DOHH2 (cell line): ENCODE results near the gene DMRT1.

ENCODE experiments used
- H3F3A ChIP-seq: fragments of 200-600 bp; sonication (generic), shearing (Covaris generic); 2 replicates; pipeline ENCODE4 v1.6.0; 2016; ENCODE audit warnings: antibody characterized with exemption, mild to moderate bottlenecking; ENCODE audit not compliant: control insufficient read depth, insufficient read depth
- H3K27ac ChIP-seq: fragments of 200-600 bp; sonication (generic); 2 replicates; pipeline ENCODE4 v1.5.1; 2014; ENCODE audit warnings: low read depth, mild to moderate bottlenecking, low read length, moderate library complexity
- H3K27me3 ChIP-seq: fragments of 200-600 bp; sonication (generic); 2 replicates; pipeline ENCODE4 v1.6.1; 2014; ENCODE audit warnings: mild to moderate bottlenecking, low read length, mixed read lengths; ENCODE audit not compliant: control insufficient read depth
- H3K36me3 ChIP-seq: fragments of 200-600 bp; sonication (generic); 2 replicates; pipeline ENCODE4 v1.6.1; 2014; ENCODE audit warnings: mild to moderate bottlenecking, low read length, moderate library complexity, mixed read lengths; ENCODE audit not compliant: control insufficient read depth
- H3K4me1 ChIP-seq: fragments of 200-600 bp; sonication (generic); 2 replicates; pipeline ENCODE4 v1.6.1; 2014; ENCODE audit warnings: mild to moderate bottlenecking, low read length, mixed read lengths; ENCODE audit not compliant: control insufficient read depth
- H3K4me2 ChIP-seq: fragments of 200-600 bp; sonication (generic); 2 replicates; pipeline ENCODE4 v1.6.0; 2014; ENCODE audit warnings: mild to moderate bottlenecking, low read length, moderate library complexity
- H3K4me3 ChIP-seq: fragments of 200-600 bp; sonication (generic); 2 replicates; pipeline ENCODE4 v1.5.1; 2014; ENCODE audit warnings: mild to moderate bottlenecking, low read length, mixed read lengths
- H3K79me2 ChIP-seq: fragments of 200-600 bp; sonication (generic); 2 replicates; pipeline ENCODE4 v1.6.1; 2014; ENCODE audit warnings: mild to moderate bottlenecking, low read length, mixed read lengths; ENCODE audit not compliant: control insufficient read depth
- H3K9me2 ChIP-seq: fragments of 200-600 bp; sonication (generic); replicated peaks from 2 replicates; pipeline ENCODE4 v1.6.1; 2014; ENCODE audit warnings: mild to moderate bottlenecking, low read length, mixed read lengths; ENCODE audit not compliant: control insufficient read depth
- H3K9me3 ChIP-seq: fragments of 200-600 bp; sonication (generic); 2 replicates; pipeline ENCODE4 v1.6.1; 2014; ENCODE audit warnings: antibody characterized with exemption, low read length, mixed read lengths; ENCODE audit not compliant: control insufficient read depth, insufficient read depth
- H4K20me1 ChIP-seq: fragments of 200-600 bp; sonication (generic); 2 replicates; pipeline ENCODE4 v1.6.0; 2014; ENCODE audit warnings: low read depth, mild to moderate bottlenecking, antibody characterized with exemption, low read length, moderate library complexity; ENCODE audit not compliant: control insufficient read depth, insufficient read depth
- EZH2phosphoT487 ChIP-seq: fragments of 200-600 bp; sonication (generic); IDR thresholded peaks from 2 replicates; pipeline ENCODE4 v1.6.1; 2017; ENCODE audit warnings: borderline replicate concordance, mild to moderate bottlenecking, antibody characterized with exemption, low read length, moderate library complexity, mixed read lengths
- TF ChIP-seq, protein P1 (sequence below): fragments of 200-600 bp; sonication (generic); IDR thresholded peaks from one replicate; pipeline ENCODE4 v1.5.1; 2014; ENCODE audit warnings: antibody characterized with exemption, mild to moderate bottlenecking, low read depth, low read length; ENCODE audit not compliant: poor library complexity, severe bottlenecking

Gene DMRT1

GRCh38 chr9:841371-842209 is at the start of gene DMRT1:
Gene DMRT1, plus strand, starts transcription at chr9:841697. Its CDS starts 142 bp downstream, at chr9:841839.
- H3K4me1 ChIP-seq: peaks cover 22% of the 10 kb centered on the region
- H3K36me3 ChIP-seq: no peaks in the 10 kb centered on the region
- peaks cover 32% of the 10 kb centered on the region for H3K27me3 ChIP-seq
- H3K79me2 ChIP-seq: no peaks in the 10 kb centered on the region
- H3K9me3 ChIP-seq: no peaks in the 10 kb centered on the region
- no peak within 1 kb of the TSS for H3K27ac ChIP-seq
- TF ChIP-seq, protein P1, sequence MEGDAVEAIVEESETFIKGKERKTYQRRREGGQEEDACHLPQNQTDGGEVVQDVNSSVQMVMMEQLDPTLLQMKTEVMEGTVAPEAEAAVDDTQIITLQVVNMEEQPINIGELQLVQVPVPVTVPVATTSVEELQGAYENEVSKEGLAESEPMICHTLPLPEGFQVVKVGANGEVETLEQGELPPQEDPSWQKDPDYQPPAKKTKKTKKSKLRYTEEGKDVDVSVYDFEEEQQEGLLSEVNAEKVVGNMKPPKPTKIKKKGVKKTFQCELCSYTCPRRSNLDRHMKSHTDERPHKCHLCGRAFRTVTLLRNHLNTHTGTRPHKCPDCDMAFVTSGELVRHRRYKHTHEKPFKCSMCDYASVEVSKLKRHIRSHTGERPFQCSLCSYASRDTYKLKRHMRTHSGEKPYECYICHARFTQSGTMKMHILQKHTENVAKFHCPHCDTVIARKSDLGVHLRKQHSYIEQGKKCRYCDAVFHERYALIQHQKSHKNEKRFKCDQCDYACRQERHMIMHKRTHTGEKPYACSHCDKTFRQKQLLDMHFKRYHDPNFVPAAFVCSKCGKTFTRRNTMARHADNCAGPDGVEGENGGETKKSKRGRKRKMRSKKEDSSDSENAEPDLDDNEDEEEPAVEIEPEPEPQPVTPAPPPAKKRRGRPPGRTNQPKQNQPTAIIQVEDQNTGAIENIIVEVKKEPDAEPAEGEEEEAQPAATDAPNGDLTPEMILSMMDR: no peak
- no peak for TF ChIP-seq EZH2phosphoT487
- H3F3A ChIP-seq: peaks cover 5% of the 10 kb centered on the region
- peak within 1 kb of the TSS; percentile 53 for H3K4me3 ChIP-seq
- peak within 1 kb of the TSS; percentile 71 for H3K4me2 ChIP-seq
- H4K20me1 ChIP-seq: no peaks in the 10 kb centered on the region
- no peaks in the 10 kb centered on the region for H3K9me2 ChIP-seq

GRCh38 chr9:792331-793260 is 48.9 kb upstream of the DMRT1 start:
- Histone ChIP-seq H3K9me3 (no peaks in the 10 kb centered on the region), H3F3A (no peaks in the 10 kb centered on the region), H3K36me3 (no peaks in the 10 kb centered on the region), H3K27ac (no peak overlapping the region), H3K79me2 (no peaks in the 10 kb centered on the region), H3K4me3 (no peak overlapping the region), H3K27me3 (no peaks in the 10 kb centered on the region), H3K4me2 (no peak overlapping the region), H3K9me2 (no peaks in the 10 kb centered on the region), H3K4me1 (no peaks in the 10 kb centered on the region), H4K20me1 (no peaks in the 10 kb centered on the region)
- TF ChIP-seq, protein P1: no peak
- no peak for TF ChIP-seq EZH2phosphoT487

DNA sequence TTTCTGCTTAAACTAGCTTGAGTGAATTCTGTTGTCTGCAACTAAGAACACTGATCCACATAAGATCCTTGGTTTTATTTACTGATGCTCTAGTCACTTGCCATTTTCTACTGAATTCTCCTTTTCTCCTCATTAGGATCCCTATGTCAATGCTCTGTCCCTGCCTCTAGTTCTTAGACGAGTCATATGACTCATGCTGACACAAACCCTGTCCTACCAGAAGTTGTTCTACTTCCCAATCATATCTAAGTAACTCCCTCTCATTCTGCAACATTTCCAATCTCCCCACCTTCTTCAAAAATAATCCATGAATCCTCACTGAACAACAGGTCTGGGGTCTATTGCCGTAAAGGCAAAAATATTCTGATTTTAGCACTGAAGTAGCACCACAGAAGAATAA is 47.1 kb upstream of the DMRT1 start:
- H3K4me1 ChIP-seq: no peaks in the 10 kb centered on the region
- H3K9me3 ChIP-seq: no peaks in the 10 kb centered on the region
- H3K9me2 ChIP-seq: no peaks in the 10 kb centered on the region
- H3K4me2 ChIP-seq: no peak overlapping the region
- no peaks in the 10 kb centered on the region for H3K36me3 ChIP-seq
- TF ChIP-seq, protein P1: no peak
- no peak for TF ChIP-seq EZH2phosphoT487
- no peak overlapping the region for H3K27ac ChIP-seq
- H3K27me3 ChIP-seq: no peaks in the 10 kb centered on the region
- no peaks in the 10 kb centered on the region for H3K79me2 ChIP-seq
- H3F3A ChIP-seq: no peaks in the 10 kb centered on the region
- H3K4me3 ChIP-seq: no peak overlapping the region
- no peaks in the 10 kb centered on the region for H4K20me1 ChIP-seq
